T-cell (primary cell): ENCODE measurements around the gene WDR35. TPM values are rescaled to one million over a fixed set of nuclear protein-coding genes. Genes with fewer than 3 reads are reported as not detected.
"Not testable (repeated sequence)": the region's sequence is repeated elsewhere in the genome, so short reads cannot be mapped to it uniquely, and the experiment has no call there.

Experiments used
- ATAC-seq, 4 experiments: fragments of 200-7000 bp in 3 of 4; fragments of 150-1000 bp in 1 of 4; cut with Tn5 transposase; replicated peaks in 1 of 4; 1 replicate in 3 of 4; 2 replicates in 1 of 4; pipeline ENCODE4 v1.10.0; 2021; ENCODE audit warnings: moderate library complexity in 3 of 4, mild to moderate bottlenecking in 2 of 4, moderate number of reproducible peaks in 1 of 4
- CTCF ChIA-PET, 2 donors: fragments of 300-600 bp; sonication (Branson Sonifier 250); formaldehyde crosslinking; loops; one replicate each; lab custom pipeline; 2022; ENCODE audit warnings: antibody characterized with exemption in 2 of 2; lab: Charles Lee
- POLR2A ChIA-PET, 2 donors: fragments of 300-600 bp; sonication (Branson Sonifier 250); formaldehyde crosslinking; loops; one replicate each; lab custom pipeline; 2022; ENCODE audit warnings: antibody characterized with exemption in 2 of 2; lab: Charles Lee
- DNase-seq, 35 experiments: peaks; one replicate each; pipeline versions ENCODE4 v3.0.0 to v3.0.0-alpha.2; 2013 to 2023
- H3K27ac ChIP-seq: one replicate; pipeline ENCODE4 v1.5.1; 2013; ENCODE audit warnings: low read length
- H3K27me3 ChIP-seq, 2 experiments: replicated peaks in 1 of 2; 1 replicate in 1 of 2; 2 replicates in 1 of 2; pipeline versions ENCODE4 v1.6.1 to v1.7.0; 2013; ENCODE audit warnings: low read length in 1 of 2, mixed read lengths in 1 of 2; ENCODE audit not compliant: control insufficient read depth in 2 of 2, insufficient read depth in 2 of 2; ENCODE audit errors: extremely low read depth in 1 of 2
- H3K36me3 ChIP-seq, 2 donors: 1 replicate in 1 of 2; 2 replicates in 1 of 2; pipeline versions ENCODE4 v1.6.1 to v1.7.0; 2013; ENCODE audit warnings: low read length in 1 of 2; ENCODE audit not compliant: control insufficient read depth in 2 of 2, insufficient read depth in 1 of 2; ENCODE audit errors: extremely low read depth in 1 of 2
- H3K4me1 ChIP-seq, 2 experiments: 1 replicate in 1 of 2; 2 replicates in 1 of 2; pipeline versions ENCODE4 v1.6.1 to v1.7.0; 2013; ENCODE audit warnings: low read length in 2 of 2, mixed read lengths in 1 of 2; ENCODE audit not compliant: insufficient read depth in 2 of 2, control insufficient read depth in 1 of 2; ENCODE audit errors: extremely low read depth in 1 of 2
- H3K4me3 ChIP-seq, 2 donors: 1 replicate in 1 of 2; 2 replicates in 1 of 2; pipeline versions ENCODE4 v1.5.1 to v1.7.0; 2013; ENCODE audit warnings: mild to moderate bottlenecking in 2 of 2, low read length in 1 of 2, moderate library complexity in 1 of 2; ENCODE audit not compliant: control insufficient read depth in 1 of 2; ENCODE audit errors: extremely low read depth in 1 of 2
- H3K9me3 ChIP-seq: 2 replicates; pipeline ENCODE4 v1.7.0; 2013
- H3K27ac Mint-ChIP-seq, 2 donors: one replicate each; pipeline ENCODE4 v1.8.0; 2020 to 2021; ENCODE audit warnings: mild to moderate bottlenecking in 2 of 2, mixed read lengths in 2 of 2
- H3K27me3 Mint-ChIP-seq, 2 donors: one replicate each; pipeline ENCODE4 v1.8.0; 2021 to 2022; ENCODE audit warnings: mixed read lengths in 2 of 2
- H3K36me3 Mint-ChIP-seq: one replicate; pipeline ENCODE4 v1.8.0; 2021; ENCODE audit warnings: mixed read lengths
- H3K4me1 Mint-ChIP-seq, 3 donors: one replicate each; pipeline ENCODE4 v1.8.0; 2020 to 2022; ENCODE audit warnings: mixed read lengths in 3 of 3, mild to moderate bottlenecking in 1 of 3
- H3K4me3 Mint-ChIP-seq, 3 donors: one replicate each; pipeline ENCODE4 v1.8.0; 2020 to 2022; ENCODE audit warnings: mild to moderate bottlenecking in 3 of 3, mixed read lengths in 3 of 3, moderate library complexity in 3 of 3
- H3K9me3 Mint-ChIP-seq, 3 donors: one replicate each; pipeline ENCODE4 v1.8.0; 2020 to 2022; ENCODE audit warnings: mixed read lengths in 3 of 3
- WGBS: methylation state at CpG from one replicate; pipeline ENCODE4 v1.1.5; 2013; ENCODE audit warnings: missing lambda C conversion rate; ENCODE audit not compliant: insufficient coverage; 5-methylcytosine and 5-hydroxymethylcytosine counted together
- total RNA-seq, 35 experiments: library from RNA in 6 of 35; stranded (reverse) in 6 of 35; fragments of 120-200 nt in 1 of 35; gene quantifications; one replicate each; pipeline versions ENCODE4 v1.2.1 to v1.2.4 and lab custom pipeline; 2013 to 2026

The WDR35 gene
- total RNA-seq, 5 donors from 2014 or later (not counting 1 experiment from before 2014, with no cell fraction given): 3.7 to 5.7 (median 4.9) TPM

DNA sequence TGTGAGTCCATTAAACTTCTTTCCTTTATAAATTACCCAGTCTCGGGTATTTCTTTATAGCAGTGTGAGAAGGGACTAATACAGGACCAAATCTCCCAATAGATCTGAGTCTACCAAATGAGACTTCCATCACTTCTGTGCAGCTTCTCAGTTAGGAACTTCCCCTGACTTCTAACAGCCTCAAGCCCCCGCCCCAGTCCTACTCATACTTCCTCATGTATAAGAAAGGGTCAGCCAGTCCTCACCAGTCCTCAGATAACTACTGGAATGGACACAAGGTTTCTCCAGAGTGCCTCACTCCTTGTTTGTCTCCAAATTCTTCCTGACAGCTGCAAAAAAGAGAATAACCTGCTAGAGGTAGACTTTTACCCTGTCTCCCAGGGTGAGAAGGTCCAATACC is 107.6 kb downstream of the WDR35 start:
- Histone ChIP-seq H3K27me3 (no peaks in the 10 kb centered on the region), H3K36me3 (peaks cover 0 to 4% of the 10 kb centered on the region in 2 donors), H3K4me3 (no peak overlapping the region), H3K27ac (no peak overlapping the region), H3K9me3 (no peaks in the 10 kb centered on the region), H3K4me1 (no peaks in the 10 kb centered on the region)
- POLR2A ChIA-PET: no interaction called here
- CTCF ChIA-PET: no interaction called here
- 100% methylated on average over 1 of the region's 2 CpGs for WGBS
- DNase-seq: no peak
- Mint-ChIP-seq H3K36me3 (peaks cover 16% of the 10 kb centered on the region), H3K4me3 (no peak overlapping the region), H3K27ac (no peak overlapping the region), H3K9me3 (no peaks in the 10 kb centered on the region), H3K27me3 (no peaks in the 10 kb centered on the region), H3K4me1 (no peaks in the 10 kb centered on the region)
- no peak for ATAC-seq

DNA sequence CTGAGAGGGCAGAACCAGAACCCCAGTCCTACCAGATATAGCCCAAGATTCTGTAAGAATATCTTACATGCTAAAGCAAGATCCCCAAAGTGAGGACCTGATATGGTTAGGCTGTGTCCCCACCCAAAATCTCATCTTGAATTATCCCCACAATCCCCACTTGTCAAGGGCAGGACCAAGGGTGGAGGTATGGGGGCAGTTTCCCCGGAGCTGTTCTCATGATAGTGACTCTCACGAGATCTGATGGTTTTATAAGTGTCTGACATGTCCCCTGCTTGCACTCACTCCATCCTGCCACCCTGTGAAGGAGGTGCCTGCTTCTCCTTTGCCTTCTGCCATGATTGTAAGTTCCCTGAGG is 108.0 kb downstream of the WDR35 start:
- Mint-ChIP-seq H3K27ac (peak overlapping the region in 1 of 2 donors; percentile 59), H3K27me3 (no peaks in the 10 kb centered on the region), H3K36me3 (peaks cover 18% of the 10 kb centered on the region), H3K4me1 (no peaks in the 10 kb centered on the region), H3K4me3 (no peak overlapping the region), H3K9me3 (no peaks in the 10 kb centered on the region)
- Histone ChIP-seq H3K4me1 (no peaks in the 10 kb centered on the region), H3K36me3 (peaks cover 0 to 4% of the 10 kb centered on the region in 2 donors), H3K9me3 (no peaks in the 10 kb centered on the region), H3K27ac (no peak overlapping the region), H3K27me3 (no peaks in the 10 kb centered on the region), H3K4me3 (no peak overlapping the region)
- ChIA-PET CTCF (no interaction called here), POLR2A (interaction anchor here in 1 of 2 donors (0.7 kb wide), 1 partner anchor 1322 kb away, joined by 4 read pairs; no protein-coding TSS in a partner anchor)
- no CpG with 5 or more reads among the region's 2 CpGs for WGBS
- DNase-seq: no peak
- no peak for ATAC-seq

DNA sequence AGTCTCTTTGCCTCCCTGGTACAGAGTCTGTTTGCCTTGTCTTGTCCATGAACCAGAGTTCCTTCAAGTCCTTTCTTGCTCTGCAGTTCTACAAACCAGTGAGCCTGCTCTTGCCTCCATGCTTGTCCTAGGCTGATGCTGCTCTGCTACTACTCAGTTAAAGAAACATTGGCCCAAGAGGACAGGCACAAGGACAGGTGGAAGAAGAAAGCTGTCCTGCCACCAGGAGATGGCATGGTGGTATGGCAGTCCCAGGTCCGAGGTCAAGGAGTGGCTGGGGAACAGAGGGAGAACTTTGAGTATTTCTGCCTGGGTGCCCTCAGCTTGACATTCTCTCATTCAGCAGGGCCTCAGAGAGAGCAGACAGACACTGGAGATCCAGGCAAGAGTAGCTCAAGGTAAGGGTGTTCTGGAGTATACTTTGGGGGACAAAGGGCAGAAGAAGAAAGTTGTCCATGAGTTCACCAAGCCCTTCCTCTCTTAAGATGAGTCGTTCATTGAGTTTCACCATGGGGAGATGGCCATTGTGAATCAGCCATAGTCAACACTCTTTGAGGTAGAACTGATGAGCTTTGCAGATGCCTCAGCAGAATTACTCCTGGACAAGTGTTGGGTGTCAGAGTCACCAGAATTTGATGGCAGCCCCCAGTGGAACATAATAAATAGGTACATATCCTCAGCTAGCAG is 108.5 kb downstream of the WDR35 start:
- DNase-seq: no peak
- ChIA-PET CTCF (no interaction called here), POLR2A (interaction anchor here in 1 of 2 donors (0.7 kb wide), 1 partner anchor 1321 kb away, joined by 4 read pairs; no protein-coding TSS in a partner anchor)
- no peak overlapping the region for H3K4me3 Mint-ChIP-seq
- peaks cover 22% of the 10 kb centered on the region for H3K36me3 Mint-ChIP-seq
- H3K4me1 Mint-ChIP-seq: no peaks in the 10 kb centered on the region
- H3K4me3 ChIP-seq: no peak overlapping the region
- no peak for ATAC-seq
- no peaks in the 10 kb centered on the region for H3K9me3 ChIP-seq
- H3K27me3 Mint-ChIP-seq: no peaks in the 10 kb centered on the region
- H3K36me3 ChIP-seq: peaks cover 0 to 6% of the 10 kb centered on the region in 2 donors
- no peaks in the 10 kb centered on the region for H3K27me3 ChIP-seq
- H3K27ac ChIP-seq: no peak overlapping the region
- H3K9me3 Mint-ChIP-seq: no peaks in the 10 kb centered on the region
- H3K27ac Mint-ChIP-seq: peak overlapping the region in 1 of 2 donors; percentile 59
- no peaks in the 10 kb centered on the region for H3K4me1 ChIP-seq
- WGBS: 60% methylated on average over 1 of the region's 2 CpGs

DNA sequence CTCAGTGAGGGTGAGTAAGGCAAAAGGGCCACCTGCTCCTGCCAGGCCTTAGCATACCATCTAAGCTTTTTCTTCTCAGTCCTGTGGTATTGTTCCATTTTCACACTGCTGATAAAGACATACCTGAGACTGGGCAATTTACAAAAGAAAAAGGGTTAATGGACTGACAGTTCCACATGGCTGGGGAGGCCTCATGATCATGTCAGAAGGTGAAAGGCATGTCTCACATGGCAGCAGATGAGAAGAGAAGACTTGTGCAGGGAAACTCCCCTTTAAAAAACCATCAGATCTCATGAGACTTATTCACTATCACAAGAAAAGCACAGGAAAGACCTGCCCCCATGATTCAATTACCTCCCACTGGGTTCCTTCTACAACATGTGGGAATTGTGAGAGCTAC is 109.7 kb downstream of the WDR35 start:
- H3K36me3 ChIP-seq, H3K9me3 Mint-ChIP-seq, H3K4me3 Mint-ChIP-seq, ATAC-seq, H3K9me3 ChIP-seq, H3K27me3 Mint-ChIP-seq, CTCF ChIA-PET, DNase-seq, H3K4me3 ChIP-seq, H3K27ac ChIP-seq, POLR2A ChIA-PET, H3K27me3 ChIP-seq, H3K27ac Mint-ChIP-seq, H3K4me1 ChIP-seq, H3K4me1 Mint-ChIP-seq: not testable (repeated sequence)
- H3K36me3 Mint-ChIP-seq: peaks cover 22% of the 10 kb centered on the region

DNA sequence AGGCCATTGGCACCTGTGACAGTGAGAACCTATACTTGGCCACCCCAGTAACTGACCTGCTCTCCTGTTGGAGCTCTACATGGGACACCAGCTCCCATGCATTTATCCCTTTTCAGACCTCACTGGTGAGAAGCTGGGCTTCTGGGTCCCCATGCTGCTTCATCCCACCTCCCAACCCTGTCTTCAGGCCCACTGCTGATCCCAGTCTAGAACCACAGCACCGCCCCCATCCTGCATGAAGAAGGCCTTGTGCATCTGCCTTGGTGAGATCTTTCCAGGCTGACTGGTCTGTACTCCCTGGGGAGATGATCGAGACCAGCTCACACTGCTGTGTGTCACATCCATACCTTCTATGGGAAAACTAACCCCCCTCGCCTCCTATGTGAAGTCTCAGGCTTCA is 110.8 kb downstream of the WDR35 start:
- Mint-ChIP-seq H3K27me3 (no peaks in the 10 kb centered on the region), H3K36me3 (peaks cover 29% of the 10 kb centered on the region), H3K27ac (no peak overlapping the region), H3K4me1 (no peaks in the 10 kb centered on the region), H3K9me3 (no peaks in the 10 kb centered on the region), H3K4me3 (no peak overlapping the region)
- Histone ChIP-seq H3K27me3 (no peaks in the 10 kb centered on the region), H3K4me1 (no peaks in the 10 kb centered on the region), H3K36me3 (peaks cover 6 to 16% of the 10 kb centered on the region in 2 donors), H3K4me3 (no peak overlapping the region), H3K9me3 (no peaks in the 10 kb centered on the region), H3K27ac (no peak overlapping the region)
- POLR2A ChIA-PET: no interaction called here
- DNase-seq: no peak
- no peak for ATAC-seq
- 95% methylated on average over 3 of the region's 3 CpGs for WGBS
- CTCF ChIA-PET: no interaction called here

DNA sequence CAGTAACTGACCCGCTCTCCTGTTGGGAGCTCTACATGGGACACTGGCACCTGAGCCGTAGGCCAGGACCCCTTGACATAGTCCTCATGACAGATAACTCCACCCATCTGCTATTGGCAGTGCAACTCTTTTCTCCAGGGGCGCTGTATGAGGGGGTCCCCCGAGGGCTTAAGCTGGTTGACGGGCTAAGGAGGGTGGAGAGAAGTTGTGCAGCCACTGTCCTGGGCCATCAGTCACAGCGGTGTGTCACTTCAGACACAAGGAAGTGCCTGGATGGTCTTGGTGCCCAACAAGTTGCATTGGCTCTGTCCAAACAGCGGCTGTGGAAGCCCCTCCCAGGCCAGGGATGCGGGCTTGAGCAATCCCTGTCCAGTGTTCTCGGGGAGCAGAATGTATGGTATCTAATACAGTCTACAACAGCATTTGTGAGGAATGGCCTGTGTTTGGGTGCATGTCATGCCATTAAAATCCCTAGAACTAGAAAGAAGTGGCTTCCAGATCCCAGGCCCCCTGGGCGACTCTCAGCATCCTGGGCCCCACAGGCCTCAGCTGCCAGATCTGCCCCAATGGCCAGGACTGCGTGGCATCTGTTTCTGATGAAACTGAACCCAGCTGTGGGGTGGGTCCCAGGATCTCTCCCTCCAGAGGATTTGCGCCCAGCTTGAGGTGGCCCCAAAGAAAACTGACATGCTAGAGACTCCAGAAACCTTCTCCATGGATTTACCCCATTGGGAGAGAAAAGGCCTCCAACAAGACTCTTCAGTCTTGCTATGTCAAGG is 111.4 kb downstream of the WDR35 start:
- DNase-seq (no peak), ATAC-seq (no peak)
- no peaks in the 10 kb centered on the region for H3K9me3 ChIP-seq
- POLR2A ChIA-PET: no interaction called here
- Mint-ChIP-seq H3K4me3 (no peak overlapping the region), H3K27me3 (no peaks in the 10 kb centered on the region), H3K4me1 (no peaks in the 10 kb centered on the region), H3K9me3 (no peaks in the 10 kb centered on the region), H3K36me3 (peaks cover 31% of the 10 kb centered on the region), H3K27ac (no peak overlapping the region)
- no peak overlapping the region for H3K4me3 ChIP-seq
- peaks cover 6 to 17% of the 10 kb centered on the region in 2 donors for H3K36me3 ChIP-seq
- CTCF ChIA-PET: interaction anchor here in 1 of 2 donors (0.6 kb wide), 1 partner anchor 124 kb away, joined by 3 read pairs; no protein-coding TSS in a partner anchor
- H3K27ac ChIP-seq: no peak overlapping the region
- no peaks in the 10 kb centered on the region for H3K27me3 ChIP-seq
- no peaks in the 10 kb centered on the region for H3K4me1 ChIP-seq
- 97% methylated on average over 9 of the region's 12 CpGs for WGBS
